Esophagus squamous epithelium (tissue), 5 donors: ENCODE data around the gene DBR1. TPM values are rescaled to one million over a fixed set of nuclear protein-coding genes. Genes with fewer than 3 reads are reported as not detected.
"Not testable (repeated sequence)": the region's sequence is repeated elsewhere in the genome, so short reads cannot be mapped to it uniquely, and the experiment has no call there.

Experiments
- DNase-seq: peaks from one replicate; lab custom pipeline; 2025; lab: John Stamatoyannopoulos, UW
- H3K27ac ChIP-seq, 4 donors: fragments of 200-600 bp; sonication (generic); one replicate each; pipeline ENCODE4 v1.5.1; 2016 to 2019; ENCODE audit warnings: mild to moderate bottlenecking in 1 of 4
- H3K27me3 ChIP-seq, 4 donors: fragments of 200-600 bp; sonication (generic); 1 replicate in 3 of 4; 2 replicates in 1 of 4; pipeline versions ENCODE4 v1.5.1 to v1.6.0; 2017 to 2021; ENCODE audit warnings: antibody characterized with exemption in 1 of 4
- H3K36me3 ChIP-seq, 3 donors: fragments of 200-600 bp; sonication (generic); one replicate each; pipeline ENCODE4 v1.5.1; 2016 to 2019
- H3K4me1 ChIP-seq, 3 donors: fragments of 200-600 bp; sonication (generic); one replicate each; pipeline ENCODE4 v1.5.1; 2017 to 2019
- H3K4me3 ChIP-seq, 4 donors: fragments of 200-600 bp; sonication (generic); 1 replicate in 3 of 4; 2 replicates in 1 of 4; pipeline ENCODE4 v1.5.1; 2016 to 2019; ENCODE audit warnings: mild to moderate bottlenecking in 2 of 4, moderate library complexity in 1 of 4
- H3K9me3 ChIP-seq, 3 donors: fragments of 200-600 bp; sonication (generic); one replicate each; pipeline ENCODE4 v1.5.1; 2016 to 2019
- CTCF ChIP-seq, 6 experiments: fragments of 450-650 bp in 4 of 6; fragments of 200-600 bp in 2 of 6; sonication (generic) in 2 of 6; IDR thresholded peaks; one replicate each; pipeline ENCODE4 v1.5.1; 2016 to 2019; ENCODE audit warnings: antibody characterized with exemption in 6 of 6, mild to moderate bottlenecking in 4 of 6, moderate library complexity in 4 of 6
- POLR2A ChIP-seq, 4 donors: fragments of 450-650 bp; IDR thresholded peaks; one replicate each; pipeline ENCODE4 v1.6.1; 2017; ENCODE audit warnings: antibody characterized with exemption in 4 of 4, mild to moderate bottlenecking in 4 of 4, moderate library complexity in 3 of 4
- WGBS, 2 donors: methylation state at CpG; one replicate each; pipeline ENCODE4 v1.1.5; 2018; 5-methylcytosine and 5-hydroxymethylcytosine counted together
- intact Hi-C: fragments of 100-400 bp; cut with DNase I; formaldehyde crosslinking; loops from one replicate; pipeline ENCODE4 v1.15.0; 2022
- total RNA-seq, 4 donors: library from RNA; depleted of rRNA; stranded (reverse); fragments of >200 nt; gene quantifications; one replicate each; pipeline ENCODE4 v1.1.0, GENCODE V29; 2016
- donor health status: DM: yes; HTN: yes; CAD: no.

DBR1 gene
- total RNA-seq, 4 donors from 2014 or later: 8.1 to 15.3 (median 11.0) TPM

GRCh38 chr3:138154534-138154933 is 20.2 kb downstream of the DBR1 start:
- DNase-seq: no peak
- Histone ChIP-seq H3K27ac (no peak overlapping the region), H3K4me3 (no peak overlapping the region), H3K9me3 (peaks cover 0 to 3% (median 0%) of the 10 kb centered on the region in 3 donors), H3K36me3 (no peaks in the 10 kb centered on the region), H3K4me1 (no peaks in the 10 kb centered on the region), H3K27me3 (no peaks in the 10 kb centered on the region)
- TF ChIP-seq CTCF (IDR thresholded peaks at IDR 0.05) (no peak), POLR2A (IDR thresholded peaks at IDR 0.05) (no peak)
- intact Hi-C loops: no loop called here

GRCh38 chr3:138148503-138148902 is 26.2 kb downstream of the DBR1 start:
- WGBS, 2 donors: 53 to 65% methylated on average over 4 of the region's 4 CpGs
- H3K4me1 ChIP-seq: no peaks in the 10 kb centered on the region
- intact Hi-C loops: no loop called here
- DNase-seq: no peak
- H3K9me3 ChIP-seq: no peaks in the 10 kb centered on the region
- H3K27ac ChIP-seq: no peak overlapping the region
- H3K4me3 ChIP-seq: no peak overlapping the region
- TF ChIP-seq CTCF (IDR thresholded peaks at IDR 0.05) (no peak), POLR2A (IDR thresholded peaks at IDR 0.05) (no peak)
- no peaks in the 10 kb centered on the region for H3K27me3 ChIP-seq
- H3K36me3 ChIP-seq: no peaks in the 10 kb centered on the region

- H3K27ac ChIP-seq, H3K27me3 ChIP-seq, H3K4me3 ChIP-seq, intact Hi-C loops, DNase-seq, H3K36me3 ChIP-seq, H3K4me1 ChIP-seq, H3K9me3 ChIP-seq: not testable (repeated sequence)
- WGBS, 2 donors: 72 to 92% methylated on average over 3 of the region's 3 CpGs
Measured at GRCh38 chr3:138142181-138142580, 32.5 kb downstream of the DBR1 start.

GRCh38 chr3:138140940-138141339 is 33.8 kb downstream of the DBR1 start:
- Histone ChIP-seq H3K27ac (no peak overlapping the region), H3K4me3 (no peak overlapping the region), H3K27me3 (no peaks in the 10 kb centered on the region), H3K9me3 (no peaks in the 10 kb centered on the region), H3K4me1 (no peaks in the 10 kb centered on the region), H3K36me3 (no peaks in the 10 kb centered on the region)
- intact Hi-C loops: no loop called here
- TF ChIP-seq POLR2A (IDR thresholded peaks at IDR 0.05) (no peak), CTCF (IDR thresholded peaks at IDR 0.05) (no peak)
- DNase-seq: no peak

GRCh38 chr3:138139691-138140090 is 35.0 kb downstream of the DBR1 start:
- intact Hi-C loops: no loop called here
- Histone ChIP-seq H3K27me3 (no peaks in the 10 kb centered on the region), H3K36me3 (no peaks in the 10 kb centered on the region), H3K4me3 (no peak overlapping the region), H3K27ac (no peak overlapping the region), H3K9me3 (no peaks in the 10 kb centered on the region), H3K4me1 (no peaks in the 10 kb centered on the region)
- no peak for DNase-seq
- WGBS, 2 donors: 37 to 38% methylated on average over 2 of the region's 2 CpGs
- TF ChIP-seq POLR2A (IDR thresholded peaks at IDR 0.05): no peak

- Histone ChIP-seq H3K27ac (no peak overlapping the region), H3K4me1 (no peaks in the 10 kb centered on the region), H3K27me3 (no peaks in the 10 kb centered on the region), H3K36me3 (no peaks in the 10 kb centered on the region), H3K9me3 (no peaks in the 10 kb centered on the region), H3K4me3 (no peak overlapping the region)
- WGBS, 2 donors: 57 to 75% methylated on average over 2 of the region's 2 CpGs
- DNase-seq: no peak
- intact Hi-C loops: no loop called here
- TF ChIP-seq POLR2A (IDR thresholded peaks at IDR 0.05): no peak
- no peak for TF ChIP-seq CTCF (IDR thresholded peaks at IDR 0.05)
Measured at GRCh38 chr3:138137861-138138260, 36.9 kb downstream of the DBR1 start.
